Measurements from ENCODE around the gene SGK1.
A peak's percentile ranks its signal among the peaks of the same experiment; 100 is the strongest.
"Not testable (repeated sequence)": the region's sequence is repeated elsewhere in the genome, so short reads cannot be mapped to it uniquely, and the experiment has no call there.

Gene SGK1

DNA sequence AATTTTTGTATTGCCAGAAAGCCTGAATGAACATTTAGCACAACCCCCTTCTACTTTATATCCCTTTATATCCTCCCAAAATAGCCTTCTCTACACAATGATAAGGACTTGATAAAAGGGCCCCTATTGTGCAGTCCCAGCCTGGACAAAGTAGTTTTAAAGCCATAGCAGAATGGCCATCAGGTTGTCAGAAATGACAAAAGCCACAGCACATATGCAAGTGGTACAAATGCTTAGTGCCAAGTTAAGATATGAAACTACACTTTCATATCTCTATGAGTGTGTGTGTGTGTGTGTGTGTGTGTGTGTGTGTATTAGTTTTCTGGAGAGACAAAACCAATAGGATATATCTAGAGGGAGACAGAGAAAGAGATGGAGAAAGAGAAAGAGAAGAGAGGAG is 132.6 kb downstream of the SGK1 start:
- no peak for DNase-seq

DNA sequence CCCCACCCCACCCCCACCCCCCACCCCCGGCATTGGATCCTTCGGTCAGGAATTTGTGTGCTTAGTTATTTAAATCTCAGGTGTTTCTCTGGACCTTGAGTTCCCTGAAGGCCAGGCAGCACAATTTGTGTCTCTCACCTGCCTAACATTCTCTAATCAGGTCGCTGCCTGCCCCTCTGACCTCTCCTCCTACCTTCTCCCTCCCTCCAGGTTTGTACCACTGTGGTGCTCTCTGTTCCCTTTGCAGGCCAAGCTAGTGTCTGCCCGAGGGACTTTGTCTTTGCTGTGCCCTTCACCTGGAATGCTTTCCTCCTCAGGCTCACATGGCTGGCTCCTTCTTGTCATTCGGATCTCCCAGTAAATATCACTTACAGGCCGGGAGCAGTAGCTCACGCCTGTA is 134.1 kb downstream of the SGK1 start:
- no peak for DNase-seq

DNA sequence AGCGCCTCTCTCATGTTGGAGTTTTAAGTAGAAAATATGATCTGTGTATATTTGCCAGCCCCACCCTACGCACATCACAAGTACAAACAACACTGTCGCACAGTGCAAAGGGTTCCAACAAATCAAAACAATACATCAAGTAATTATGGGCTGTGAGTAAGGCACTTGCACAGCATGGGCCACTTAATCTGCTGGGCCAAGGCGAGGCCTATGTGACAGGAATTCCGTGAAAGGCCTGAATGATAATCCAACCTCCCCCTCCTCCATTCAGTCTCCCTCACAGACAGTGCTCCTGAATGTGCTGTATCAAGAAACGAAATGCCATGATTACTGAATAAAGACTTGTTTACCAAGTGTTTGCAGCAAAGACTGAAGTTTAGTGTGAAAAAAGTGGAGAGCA is 135.4 kb downstream of the SGK1 start:
- no peak for DNase-seq

DNA sequence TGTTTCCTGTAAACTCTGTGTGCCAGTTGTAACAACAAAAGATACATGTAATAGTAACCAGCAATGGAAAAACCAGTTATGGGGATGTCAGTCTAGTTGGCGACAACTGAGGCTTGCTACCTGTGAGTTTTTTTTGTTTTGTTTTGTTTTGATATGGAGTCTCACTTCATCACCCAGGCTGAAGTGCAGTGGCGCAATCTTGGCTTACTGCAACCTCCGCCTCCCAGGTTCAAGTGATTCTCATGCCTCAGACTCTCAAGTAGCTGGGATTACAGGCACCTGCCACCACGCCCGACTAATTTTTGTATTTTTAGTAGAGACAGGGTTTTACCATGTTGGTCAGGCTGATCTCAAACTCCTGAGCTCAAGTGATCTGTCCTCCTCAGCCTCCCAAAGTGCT is 136.2 kb downstream of the SGK1 start:
- DNase-seq = not testable (repeated sequence)

DNA sequence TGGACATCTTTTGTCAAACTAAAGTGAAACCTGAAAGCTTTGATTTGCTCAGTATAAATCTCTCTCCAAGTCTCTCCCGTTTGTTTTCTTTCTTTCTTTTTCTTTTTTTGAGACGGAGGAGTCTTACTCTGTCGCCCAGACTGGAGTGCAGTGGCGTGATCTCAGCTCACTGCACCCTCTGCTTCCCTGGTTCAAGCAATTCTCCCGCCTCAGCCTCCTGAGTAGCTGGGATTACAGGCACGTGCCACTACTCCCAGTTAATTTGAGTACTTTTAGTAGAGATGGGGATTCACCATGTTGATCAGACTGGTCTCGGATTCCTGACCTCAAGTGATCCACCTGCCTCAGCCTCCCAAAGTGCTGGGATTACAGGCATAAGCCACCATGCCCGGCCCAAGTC is 136.7 kb downstream of the SGK1 start:
- not testable (repeated sequence) for DNase-seq

DNA sequence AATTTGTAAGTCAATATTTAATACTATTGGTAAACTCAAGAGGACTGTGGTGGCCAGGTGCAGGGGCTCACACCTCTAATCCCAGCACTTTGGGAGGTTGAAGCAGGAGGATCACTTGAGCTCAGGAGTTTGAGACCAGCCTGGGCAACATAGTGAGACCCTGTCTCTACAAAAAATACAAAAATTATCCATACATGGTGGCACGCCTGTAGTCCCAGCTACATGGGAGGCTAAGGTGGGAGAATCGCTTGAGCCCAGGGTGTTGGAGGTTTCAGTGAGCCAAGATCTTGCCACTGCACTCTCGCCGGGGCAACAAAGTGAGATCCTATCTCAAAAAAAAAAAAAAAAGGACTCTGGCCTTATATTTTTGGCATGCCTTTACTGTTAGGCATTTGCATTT is 137.4 kb downstream of the SGK1 start:
- DNase-seq = not testable (repeated sequence)

DNA sequence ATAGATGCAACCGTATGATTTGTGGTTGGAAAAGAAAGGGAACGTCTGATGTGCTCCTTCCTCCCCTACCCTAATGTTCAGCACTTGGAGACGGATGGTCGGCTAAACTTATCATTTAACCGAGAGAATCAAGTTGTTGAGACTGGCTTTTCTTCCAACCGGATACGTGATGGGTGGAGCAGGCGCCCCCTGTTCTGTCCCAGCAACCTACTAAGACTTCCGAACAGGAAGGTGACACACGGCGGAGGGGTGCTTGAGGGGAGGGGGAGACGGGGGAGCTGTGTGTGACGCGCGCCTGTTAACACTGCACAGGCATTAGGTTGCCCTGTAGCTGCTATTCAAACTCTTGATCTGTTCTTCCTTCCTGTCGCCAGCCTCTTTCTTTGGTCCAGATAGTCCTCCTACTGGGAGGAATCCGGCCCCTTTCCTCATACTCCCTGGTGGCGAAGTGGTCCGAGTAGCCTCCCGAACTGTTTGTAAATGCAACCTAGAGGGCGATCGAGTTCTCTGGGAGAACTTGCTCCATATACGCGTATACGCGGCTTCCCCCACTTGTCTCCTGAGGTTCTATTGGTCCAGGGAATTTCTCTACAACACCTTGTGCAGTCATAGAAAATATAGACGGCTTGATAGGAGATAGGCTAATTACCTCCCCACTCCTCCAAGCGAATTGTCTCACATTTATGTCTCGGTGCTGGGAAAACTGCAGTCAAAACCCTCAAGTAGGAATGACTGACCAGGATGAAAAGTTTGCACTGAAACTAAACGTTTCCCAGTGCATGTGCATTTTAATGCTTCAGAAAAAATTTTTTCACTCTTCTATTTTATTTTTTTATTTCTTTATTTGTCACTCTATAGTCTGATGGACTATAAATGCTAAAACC is 139.5 kb downstream of the SGK1 start:
- DNase-seq = peak; percentile 84

DNA sequence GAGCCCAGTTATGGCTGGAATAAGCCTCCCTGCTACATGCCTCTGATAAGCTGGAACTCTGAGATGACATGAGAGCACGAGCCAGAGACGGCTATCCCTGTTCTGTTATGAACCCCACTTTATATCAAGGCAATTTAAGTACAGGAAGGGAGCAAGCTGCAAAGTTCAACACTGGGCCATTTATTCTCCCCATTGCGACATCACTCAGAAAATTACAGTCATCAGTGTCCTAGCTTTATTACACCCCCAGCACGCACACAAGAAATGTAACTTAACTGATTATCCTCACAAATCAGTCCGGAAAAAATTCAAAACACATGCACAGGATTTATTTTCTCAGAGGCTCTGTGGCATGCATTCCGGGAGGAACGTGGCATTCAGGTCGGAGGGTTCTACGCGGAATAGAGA is 140.2 kb downstream of the SGK1 start:
- DNase-seq = no peak

DNA sequence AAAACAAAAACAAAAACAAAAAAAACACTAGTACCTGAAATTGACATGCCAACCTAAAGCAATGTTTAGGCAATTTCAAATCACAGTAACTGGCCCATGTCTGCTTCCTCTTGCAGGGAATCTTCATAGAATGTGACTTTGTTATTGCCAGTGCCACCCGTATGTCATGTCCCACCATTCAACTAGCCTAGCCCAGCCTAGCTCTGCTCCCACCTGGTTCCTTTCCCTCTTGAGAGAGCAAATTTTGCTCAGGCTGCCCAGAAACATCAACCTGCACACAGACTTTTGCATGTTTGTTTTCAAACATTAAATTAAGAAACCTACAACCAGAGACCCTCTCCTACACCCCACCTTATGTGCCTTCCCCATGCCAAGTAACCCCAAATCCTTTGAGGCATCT is 140.7 kb downstream of the SGK1 start:
- DNase-seq = no peak

DNA sequence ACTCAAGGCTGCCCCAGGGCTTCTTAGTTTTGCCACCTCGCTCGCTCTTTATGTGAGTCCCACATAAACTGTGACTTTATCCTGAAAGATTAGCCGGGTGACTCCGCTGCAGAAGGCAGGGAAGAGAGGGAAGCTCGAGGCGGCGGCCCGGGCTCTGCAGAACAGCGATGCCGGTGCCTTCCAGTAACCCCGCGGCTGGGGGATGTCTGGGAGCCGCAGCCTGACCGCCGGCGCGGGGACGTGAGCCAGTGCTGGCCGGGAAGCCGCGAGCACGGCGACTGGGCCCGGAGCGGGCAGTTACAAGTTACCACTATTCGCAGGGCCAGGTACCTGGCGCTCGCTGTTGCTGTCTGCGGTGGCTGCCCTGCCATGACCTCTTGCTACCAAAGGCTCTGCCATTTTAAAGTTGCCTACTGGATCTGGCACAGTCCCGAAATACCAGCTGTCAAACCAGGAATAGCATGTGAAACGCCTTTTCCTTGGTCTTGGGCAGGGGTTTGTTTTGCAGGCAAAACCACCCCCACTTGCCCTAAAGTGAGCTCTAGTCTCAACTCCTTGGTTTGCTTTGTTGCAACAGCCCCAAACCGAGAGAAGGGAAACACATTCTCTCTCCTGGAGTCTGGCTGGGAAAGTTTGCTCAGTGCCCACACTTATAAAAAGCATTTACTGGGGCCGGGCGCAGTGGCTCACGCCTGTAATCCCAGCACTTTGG is 141.5 kb downstream of the SGK1 start:
- DNase-seq = no peak

DNA sequence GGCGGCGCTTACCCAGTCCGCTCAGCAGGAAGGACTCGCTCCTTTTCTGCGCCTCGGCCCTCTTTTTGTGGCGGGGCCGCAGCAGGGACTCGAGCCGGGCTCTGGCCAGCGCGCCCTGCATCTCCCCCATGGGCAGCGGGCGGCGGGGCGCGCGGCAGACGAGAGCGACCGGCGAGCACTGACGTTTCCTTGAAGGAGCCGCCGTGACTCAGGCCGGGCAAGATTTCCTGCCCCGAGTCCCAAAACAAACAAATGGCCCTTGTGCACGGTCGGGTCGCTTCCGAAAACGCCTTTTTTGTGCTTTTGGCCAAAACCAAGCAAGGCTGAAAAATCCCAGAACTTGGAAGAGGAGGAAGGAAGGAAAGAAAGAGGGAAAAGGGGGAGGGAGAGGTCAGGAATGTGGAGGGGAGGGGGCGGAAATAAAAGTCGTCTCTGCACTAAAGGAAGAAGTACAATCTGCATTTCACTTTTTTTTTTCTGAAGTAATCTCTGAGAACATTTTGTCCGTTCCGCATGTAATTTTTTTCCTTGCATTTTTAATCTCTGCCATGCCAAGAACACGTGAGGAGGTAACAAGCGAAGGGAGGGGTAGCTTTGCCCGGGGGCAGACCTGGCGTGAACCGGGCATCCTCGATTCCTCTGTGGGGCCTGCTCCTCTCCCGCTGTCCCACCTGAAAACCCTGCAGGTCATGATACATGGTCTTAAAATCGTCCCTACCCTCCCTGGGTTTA is 142.2 kb downstream of the SGK1 start:
- DNase-seq = peak; percentile 36

DNA sequence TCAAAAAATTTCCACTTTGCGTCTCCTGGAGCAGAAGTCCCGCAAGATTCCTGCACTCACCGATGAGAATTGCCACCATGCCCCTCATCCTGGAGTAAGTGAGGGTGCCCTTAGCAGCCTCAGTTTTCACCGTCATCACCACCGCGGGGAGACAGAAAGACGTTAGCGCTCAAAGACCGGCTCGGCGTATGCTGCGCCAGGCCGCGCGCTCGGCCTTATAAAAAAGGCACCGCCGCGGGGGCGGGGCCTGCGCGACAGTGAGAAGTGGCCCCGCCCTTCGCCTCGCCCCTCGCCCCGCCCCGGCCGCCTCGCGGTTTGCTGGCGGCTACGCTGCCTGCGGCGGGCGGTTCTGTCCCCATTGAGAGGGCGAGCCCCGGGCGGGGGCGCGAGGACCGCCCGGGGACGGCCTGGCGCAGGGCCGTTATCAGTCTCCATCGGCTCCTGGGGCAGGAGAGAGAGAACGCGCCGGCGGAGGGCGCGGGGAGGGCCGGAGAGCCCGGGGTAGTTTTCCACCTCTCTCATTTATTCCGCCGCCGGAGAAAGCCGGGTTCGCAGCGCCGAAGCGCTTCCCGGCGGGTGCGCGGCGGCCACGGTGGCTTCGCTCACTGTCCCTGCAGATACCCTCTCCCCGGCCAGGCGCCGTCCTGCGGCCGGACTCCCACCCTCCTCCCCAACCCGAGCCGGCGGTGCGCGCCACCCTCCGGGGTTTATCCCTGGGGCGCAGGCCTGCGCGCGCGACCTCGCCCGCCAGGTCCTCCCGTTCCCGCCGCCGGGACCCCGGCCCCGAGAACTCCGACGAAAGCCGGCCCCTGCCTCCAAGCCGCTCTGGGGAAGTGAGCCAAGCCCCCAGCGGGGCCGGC is 143.0 kb downstream of the SGK1 start:
- DNase-seq = peak; percentile 90

DNA sequence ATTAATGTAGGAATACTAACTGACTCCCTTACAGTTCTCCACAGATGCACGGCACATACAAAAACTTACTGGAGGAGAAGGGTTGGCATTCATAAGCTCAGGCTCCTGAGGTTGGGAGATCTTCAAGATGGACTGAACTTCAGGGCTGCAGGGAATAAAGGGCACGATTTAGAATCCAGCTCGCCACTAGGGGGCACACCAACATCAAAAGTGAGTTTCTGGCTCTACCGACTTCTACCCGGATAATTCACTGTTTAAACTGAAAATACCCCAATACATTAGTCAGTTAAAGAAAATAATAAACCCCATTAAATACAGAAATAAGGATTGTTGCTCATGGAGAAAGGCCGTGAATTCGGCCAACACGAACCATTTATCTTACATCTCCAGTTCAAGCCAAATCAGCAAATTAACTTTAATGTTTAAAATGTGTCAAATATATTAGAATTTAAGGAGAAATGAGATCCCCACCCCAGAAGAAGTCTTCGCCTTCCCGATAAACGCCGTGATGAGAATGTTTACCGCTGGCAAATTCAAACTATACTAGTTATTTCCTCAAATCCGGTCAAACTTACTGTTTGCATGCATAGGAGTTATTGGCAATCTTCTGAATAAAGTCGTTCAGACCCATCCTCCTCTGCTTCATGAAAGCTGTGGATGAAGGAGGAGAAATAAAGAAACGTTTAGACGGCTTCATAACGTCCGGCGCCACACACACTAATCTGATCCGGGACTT is 143.8 kb downstream of the SGK1 start:
- peak; percentile 88 for DNase-seq

DNA sequence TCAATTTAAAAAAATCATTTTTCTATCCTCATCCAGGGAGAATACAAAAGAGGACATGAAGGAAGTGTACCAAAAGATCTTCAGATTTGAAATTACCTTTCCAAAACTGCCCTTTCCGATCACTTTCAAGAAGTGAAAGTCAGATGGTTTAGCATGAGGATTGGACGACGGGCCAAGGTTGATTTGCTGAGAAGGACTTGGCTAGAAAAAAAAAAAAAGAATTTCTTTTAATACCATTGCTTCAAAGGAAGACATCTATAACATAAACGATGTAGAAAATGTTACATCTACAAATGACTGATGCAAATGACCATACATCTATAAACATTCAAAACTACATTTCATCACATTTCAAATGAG is 144.6 kb downstream of the SGK1 start:
- DNase-seq = no peak

DNA sequence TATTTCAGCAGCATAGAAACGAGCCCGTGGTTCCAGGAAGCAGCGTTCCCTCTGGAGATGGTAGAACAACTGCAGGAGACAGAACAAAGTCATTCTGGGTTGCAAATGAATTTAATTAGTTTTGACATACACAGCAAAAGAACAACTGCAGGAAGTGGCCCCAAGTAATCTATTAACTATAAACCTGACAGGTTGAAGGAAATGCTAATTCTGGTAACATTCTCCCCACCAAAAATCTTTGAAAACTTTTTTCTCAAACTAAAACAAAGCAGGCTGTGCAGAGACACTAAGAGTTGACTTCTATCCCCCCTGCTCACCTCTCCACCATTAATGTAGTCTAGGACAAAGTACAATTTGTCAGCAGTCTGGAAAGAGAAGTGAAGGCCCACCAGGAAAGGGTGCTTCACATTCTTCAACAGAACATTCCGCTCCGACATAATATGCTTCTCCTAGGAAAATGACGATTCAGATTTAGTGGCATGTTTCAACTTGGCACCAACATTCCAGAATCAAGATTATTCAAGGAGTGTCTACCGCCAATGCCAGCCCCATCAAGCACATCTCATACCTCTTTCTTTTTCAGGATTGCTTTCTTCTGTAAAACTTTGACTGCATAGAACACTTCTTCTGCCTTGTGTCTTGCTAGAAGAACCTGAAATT is 145.1 kb downstream of the SGK1 start:
- DNase-seq = no peak

DNA sequence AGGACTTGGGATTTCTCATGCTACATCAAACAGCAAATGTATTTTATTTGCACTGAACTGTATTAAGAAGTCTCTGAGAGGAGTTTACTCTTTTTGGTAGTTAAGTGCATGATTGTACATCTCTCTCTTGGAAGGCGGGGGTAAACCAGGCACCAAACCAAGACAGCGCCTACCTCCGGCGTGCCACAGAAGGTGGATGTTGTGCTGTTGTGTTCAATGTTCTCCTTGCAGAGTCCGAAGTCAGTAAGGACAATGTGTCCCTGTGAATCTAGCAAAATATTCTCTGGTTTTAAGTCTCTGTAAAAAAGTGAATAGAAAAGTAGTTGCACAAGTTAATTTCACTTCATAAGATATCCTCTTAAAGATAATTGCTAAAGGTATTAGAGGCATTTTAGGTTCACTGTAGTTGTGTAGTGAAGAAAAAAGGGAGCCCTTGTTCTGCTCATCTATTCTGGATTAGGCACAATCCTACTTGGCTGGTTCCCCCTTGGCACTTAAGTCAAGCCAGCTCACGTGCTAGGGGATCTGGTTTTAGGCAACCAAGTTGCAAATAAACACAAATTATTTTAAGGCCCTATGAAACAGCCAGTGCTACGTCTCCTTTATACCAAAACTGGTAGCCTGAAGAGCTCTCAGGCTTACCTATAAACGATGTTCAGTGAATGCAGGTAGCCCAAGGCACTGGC is 145.7 kb downstream of the SGK1 start:
- no peak for DNase-seq

DNA sequence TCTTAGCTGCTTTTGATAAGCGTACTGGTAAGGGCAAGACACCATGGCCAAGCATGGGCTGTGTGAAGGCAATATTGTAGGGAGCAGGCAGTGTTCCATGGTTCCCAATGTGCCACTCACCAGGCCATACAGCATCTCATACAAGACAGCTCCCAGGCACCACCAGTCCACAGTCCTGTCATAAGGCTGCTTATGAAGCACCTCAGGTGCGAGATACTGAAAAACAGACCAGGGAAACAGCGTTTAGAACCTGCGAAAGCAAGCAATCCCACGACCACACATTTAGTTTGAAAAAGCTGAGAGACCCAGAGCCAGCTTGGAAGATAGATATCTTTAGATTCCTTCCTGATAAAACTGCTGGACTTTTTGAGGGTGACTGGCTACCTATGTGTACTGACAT is 146.4 kb downstream of the SGK1 start:
- DNase-seq = no peak

DNA sequence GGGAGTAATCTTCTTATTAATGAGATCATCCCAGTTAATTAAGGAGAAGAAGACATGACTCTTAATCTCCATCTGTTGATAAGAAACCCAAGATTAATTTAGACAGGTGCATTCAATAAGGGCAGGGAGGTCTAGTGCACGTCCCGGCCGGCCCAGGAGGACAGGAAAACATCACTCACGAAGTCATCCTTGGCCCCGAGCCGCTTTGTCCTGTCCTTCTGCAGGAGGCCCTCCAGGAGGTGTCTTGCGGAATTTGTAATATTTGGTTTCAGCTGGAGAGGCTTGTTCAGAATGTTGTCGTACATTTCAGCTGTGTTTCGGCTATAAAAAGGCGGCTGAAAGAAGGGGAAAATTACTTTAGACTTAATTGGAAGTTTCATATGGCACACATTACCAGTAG is 147.1 kb downstream of the SGK1 start:
- DNase-seq = no peak

DNA sequence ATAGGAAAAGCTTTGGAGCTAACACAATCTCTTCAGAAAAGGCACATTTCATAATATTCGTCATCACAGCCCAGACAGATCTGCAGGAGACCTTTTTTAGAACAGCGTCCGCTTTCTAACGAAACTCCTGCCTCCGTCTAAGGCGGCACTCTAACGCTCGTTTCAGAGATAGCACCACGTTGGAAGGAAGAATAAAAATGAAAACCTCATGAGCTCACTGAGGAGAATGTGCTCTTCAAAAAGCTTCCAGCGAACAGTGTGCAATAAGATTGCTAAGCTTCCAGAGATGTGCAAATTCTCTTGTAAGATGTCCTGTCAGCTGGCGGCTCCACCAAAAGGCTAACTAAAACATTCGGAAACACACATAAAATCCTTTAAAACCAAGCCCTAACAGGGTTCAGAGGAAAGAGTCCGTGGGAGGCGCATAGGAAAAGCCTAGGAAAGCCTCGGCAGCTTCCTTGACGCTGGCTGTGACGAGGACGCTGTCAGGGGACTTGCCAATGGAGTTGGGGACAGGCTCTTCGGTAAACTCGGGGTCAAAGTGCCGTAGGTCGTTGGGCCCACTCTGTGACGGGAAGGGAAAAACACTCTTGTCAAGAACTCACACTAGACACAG is 147.9 kb downstream of the SGK1 start:
- DNase-seq = no peak

DNA sequence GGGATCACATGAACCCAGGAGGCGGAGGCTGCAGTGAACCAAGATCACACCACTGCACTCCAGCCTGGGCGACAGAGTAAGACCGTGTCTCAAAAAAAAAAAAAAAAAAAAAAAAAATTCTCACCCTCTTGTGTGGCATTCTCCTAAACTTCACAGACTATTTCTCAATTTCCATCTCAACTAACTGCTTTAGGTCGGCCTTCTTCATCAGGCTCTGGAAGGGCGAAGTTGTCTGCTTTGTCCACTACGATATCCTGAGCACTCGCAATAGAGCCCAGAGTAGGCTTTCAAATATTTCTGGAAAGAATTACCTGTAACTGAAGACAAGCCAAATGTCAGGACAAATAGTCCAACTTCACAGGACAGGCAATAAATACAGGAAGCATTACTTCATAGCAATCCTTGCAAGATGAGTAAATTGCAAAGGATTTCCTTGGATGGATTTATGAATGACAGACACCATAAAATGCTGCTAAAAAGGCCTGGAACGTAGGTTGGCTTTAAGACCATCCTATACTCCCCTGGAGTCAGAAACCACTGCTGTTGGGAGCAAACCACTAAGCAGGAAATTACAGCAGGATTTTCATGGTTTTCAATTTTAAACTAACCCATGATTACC is 149.2 kb downstream of the SGK1 start:
- DNase-seq = no peak

Measured in effector CD4-positive, alpha-beta T cell (primary cell).